IMR-90 (cell line): Measurements from ENCODE around the gene CLDN18. TPM values are rescaled to one million over a fixed set of nuclear protein-coding genes. Genes with fewer than 3 reads are reported as not detected.

Experiments
- ATAC-seq: fragments of 200-7000 bp; cut with Tn5 transposase; 2 replicates; pipeline ENCODE4 v1.9.1; 2020; ENCODE audit warnings: low read depth, mild to moderate bottlenecking, moderate library complexity
- BruUV-seq: library from RNA; stranded (reverse); fragments of 400-500 nt; replicated peaks from 2 replicates; lab custom pipeline; 2021; lab: Mats Ljungman, UMichigan
- CTCF ChIA-PET: fragments of 300-600 bp; formaldehyde crosslinking; extraction: SDS; loops from one replicate; lab custom pipeline; 2021; ENCODE audit warnings: antibody characterized with exemption; lab: Yijun Ruan, JAX
- POLR2A ChIA-PET: fragments of 300-600 bp; sonication (Branson Sonifier 250); formaldehyde crosslinking; loops from one replicate; lab custom pipeline; 2022; ENCODE audit warnings: antibody characterized with exemption; ENCODE audit not compliant: unreplicated experiment; lab: Charles Lee
- DNase-seq: peaks from one replicate; pipeline ENCODE4 v3.0.0; 2013
- H2AFZ ChIP-seq: replicated peaks from 2 replicates; pipeline ENCODE3; 2013; ENCODE audit warnings: low read length, mild to moderate bottlenecking; ENCODE audit not compliant: poor library complexity
- H2AK5ac ChIP-seq: 2 replicates; pipeline ENCODE4 v1.6.1; 2013; ENCODE audit warnings: low read depth, low read length, inconsistent platforms
- H2AK9ac ChIP-seq: replicated peaks from 2 replicates; pipeline ENCODE3; 2013; ENCODE audit warnings: mild to moderate bottlenecking, low read depth, low read length, moderate library complexity; ENCODE audit not compliant: poor library complexity
- H2BK120ac ChIP-seq: 2 replicates; pipeline ENCODE4 v1.6.1; 2013; ENCODE audit warnings: low read depth, low read length, inconsistent platforms
- H2BK15ac ChIP-seq: 3 replicates; pipeline ENCODE4 v1.6.1; 2013; ENCODE audit warnings: low read depth, low read length, inconsistent platforms
- H2BK20ac ChIP-seq: 2 replicates; pipeline ENCODE4 v1.6.1; 2013; ENCODE audit warnings: low read depth, mild to moderate bottlenecking, inconsistent platforms, low read length, moderate library complexity
- H2BK5ac ChIP-seq: 2 replicates; pipeline ENCODE4 v1.6.1; 2013; ENCODE audit warnings: mild to moderate bottlenecking, low read depth, low read length, inconsistent platforms; ENCODE audit not compliant: poor library complexity, severe bottlenecking
- H3K14ac ChIP-seq: replicated peaks from 2 replicates; pipeline ENCODE4 v1.6.1; 2013; ENCODE audit warnings: low read depth, low read length, inconsistent platforms
- H3K18ac ChIP-seq: 2 replicates; pipeline ENCODE4 v1.6.1; 2013; ENCODE audit warnings: low read depth, low read length, control low read depth
- H3K23ac ChIP-seq: 2 replicates; pipeline ENCODE4 v1.6.1; 2013; ENCODE audit warnings: low read depth, low read length, inconsistent platforms
- H3K27ac ChIP-seq: 2 replicates; pipeline ENCODE4 v1.5.1; 2013; ENCODE audit warnings: mild to moderate bottlenecking, control low read depth, low read length; ENCODE audit not compliant: insufficient read depth
- H3K27me3 ChIP-seq: 2 replicates; pipeline ENCODE4 v1.6.1; 2013; ENCODE audit warnings: low read length; ENCODE audit not compliant: control insufficient read depth, insufficient read depth
- H3K36me3 ChIP-seq: 2 replicates; pipeline ENCODE4 v1.6.1; 2013; ENCODE audit warnings: low read length, mixed read lengths; ENCODE audit not compliant: control insufficient read depth, insufficient read depth
- H3K4ac ChIP-seq: 2 replicates; pipeline ENCODE4 v1.6.1; 2013; ENCODE audit warnings: low read depth, low read length, inconsistent platforms
- H3K4me1 ChIP-seq: 2 replicates; pipeline ENCODE4 v1.6.1; 2013; ENCODE audit warnings: low read length, mixed read lengths; ENCODE audit not compliant: control insufficient read depth, insufficient read depth
- H3K4me2 ChIP-seq: 2 replicates; pipeline ENCODE4 v1.6.1; 2013; ENCODE audit warnings: low read depth, mild to moderate bottlenecking, control low read depth, low read length, moderate library complexity
- H3K4me3 ChIP-seq: 2 replicates; pipeline ENCODE4 v1.5.1; 2013; ENCODE audit warnings: low read depth, mild to moderate bottlenecking, control low read depth, low read length, moderate library complexity; ENCODE audit not compliant: insufficient read depth
- H3K56ac ChIP-seq: 2 replicates; pipeline ENCODE4 v1.6.1; 2013; ENCODE audit warnings: low read length, inconsistent platforms; ENCODE audit not compliant: insufficient read depth; ENCODE audit errors: extremely low read depth
- H3K79me1 ChIP-seq, 2 experiments: 2 replicates each; pipeline ENCODE4 v1.6.1; 2013; ENCODE audit warnings: low read length in 2 of 2, inconsistent platforms in 1 of 2, low read depth in 1 of 2
- H3K9ac ChIP-seq: 2 replicates; pipeline ENCODE4 v1.6.1; 2013; ENCODE audit warnings: low read depth, low read length, control low read depth
- H3K9me1 ChIP-seq: 2 replicates; pipeline ENCODE4 v1.6.1; 2013; ENCODE audit warnings: low read length, inconsistent platforms; ENCODE audit not compliant: insufficient read depth
- H3K9me3 ChIP-seq: 2 replicates; pipeline ENCODE4 v1.6.1; 2013; ENCODE audit warnings: low read length; ENCODE audit not compliant: control insufficient read depth, insufficient read depth
- H4K20me1 ChIP-seq: 2 replicates; pipeline ENCODE4 v1.6.1; 2013; ENCODE audit warnings: low read length, inconsistent platforms; ENCODE audit not compliant: insufficient read depth
- H4K5ac ChIP-seq: 2 replicates; pipeline ENCODE4 v1.6.1; 2013; ENCODE audit warnings: mild to moderate bottlenecking, low read depth, low read length, control low read depth
- H4K8ac ChIP-seq, 2 experiments: 2 replicates each; pipeline ENCODE4 v1.6.1; 2013; ENCODE audit warnings: low read depth in 2 of 2, low read length in 2 of 2, control low read depth in 1 of 2, inconsistent platforms in 1 of 2
- H4K91ac ChIP-seq: 2 replicates; pipeline ENCODE4 v1.6.1; 2013; ENCODE audit warnings: low read depth, low read length, inconsistent platforms; ENCODE audit not compliant: insufficient read depth
- MAFK ChIP-seq: IDR thresholded peaks from 2 replicates; pipeline ENCODE4 v1.6.1; 2012; ENCODE audit warnings: low read depth, low read length, improper control_type of control experiment
- MAZ ChIP-seq: IDR thresholded peaks from 2 replicates; pipeline ENCODE4 v1.6.1; 2012; ENCODE audit warnings: low read depth, mild to moderate bottlenecking, low read length, improper control_type of control experiment, moderate library complexity, borderline replicate concordance
- MXI1 ChIP-seq: IDR thresholded peaks from 2 replicates; pipeline ENCODE4 v1.6.1; 2012; ENCODE audit warnings: low read depth, mild to moderate bottlenecking, low read length, moderate library complexity, borderline replicate concordance
- POLR2A ChIP-seq: IDR thresholded peaks from 2 replicates; pipeline ENCODE4 v1.6.1; 2012; ENCODE audit warnings: mild to moderate bottlenecking, low read depth, low read length
- RCOR1 ChIP-seq: IDR thresholded peaks from 2 replicates; pipeline ENCODE4 v1.6.1; 2012; ENCODE audit warnings: mild to moderate bottlenecking, low read length, improper control_type of control experiment; ENCODE audit not compliant: insufficient replicate concordance
- RFX5 ChIP-seq: IDR thresholded peaks from 2 replicates; pipeline ENCODE4 v1.8.0; 2012; ENCODE audit warnings: low read depth, mild to moderate bottlenecking, low read length, moderate library complexity
- WGBS, 2 experiments: methylation state at CpG; one replicate each; pipeline versions ENCODE4 v1.1.5 to v1.1.7; 2013; ENCODE audit warnings: missing lambda C conversion rate in 2 of 2; ENCODE audit not compliant: insufficient read length in 1 of 2; ENCODE audit errors: extremely low coverage in 2 of 2; 5-methylcytosine and 5-hydroxymethylcytosine counted together
- dilution Hi-C: fragments of 300-500 bp; cut with HindIII; formaldehyde crosslinking; loops from one replicate; pipeline ENCODE4 v1.14.3; 2018; ENCODE audit warnings: low sequenced_read_pairs; ENCODE audit not compliant: unreplicated experiment
- in situ Hi-C: fragments of 300-500 bp; cut with MboI; formaldehyde crosslinking; loops from 3 replicates; pipeline ENCODE4 v1.14.3; 2019; ENCODE audit warnings: low sequenced_read_pairs, inconsistent platforms, mixed read lengths
- intact Hi-C: fragments of 100-400 bp; cut with micrococcal nuclease; formaldehyde crosslinking; loops from 2 replicates; pipeline ENCODE4 v1.10.0; 2022
- polyA plus RNA-seq, 3 experiments: library from polyadenylated mRNA; depleted of rRNA; stranded (reverse); fragments of >200 nt; gene quantifications; 2 replicates each; pipeline ENCODE4 v1.2.3, GENCODE V29; 2012; ENCODE audit warnings: low replicate concordance in 1 of 3
- total RNA-seq: library from RNA; depleted of rRNA; stranded (reverse); fragments of >200 nt; gene quantifications from 2 replicates; pipeline ENCODE4 v1.2.3, GENCODE V29; 2012
- TF ChIP-seq, protein P1 (sequence below): fragments of 150-350 bp; IDR thresholded peaks from 2 replicates; pipeline ENCODE4 v1.6.1; 2017; ENCODE audit warnings: mild to moderate bottlenecking, antibody characterized with exemption, low read length, low read depth
- TF ChIP-seq, protein P2 (sequence below): fragments of 150-350 bp; IDR thresholded peaks from 2 replicates; pipeline ENCODE4 v1.6.1; 2016; ENCODE audit warnings: low read depth, mild to moderate bottlenecking, low read length, moderate library complexity, borderline replicate concordance
- TF ChIP-seq, protein P3 (sequence below): conservative IDR thresholded peaks from 2 replicates; pipeline ENCODE4 v1.5.1; 2012; ENCODE audit warnings: mild to moderate bottlenecking, low read depth, low read length, improper control_type of control experiment

Gene CLDN18
- total and polyA plus RNA-seq, 2 of the 4 experiments (the other 2 are of a cell fraction) = not detected

DNA sequence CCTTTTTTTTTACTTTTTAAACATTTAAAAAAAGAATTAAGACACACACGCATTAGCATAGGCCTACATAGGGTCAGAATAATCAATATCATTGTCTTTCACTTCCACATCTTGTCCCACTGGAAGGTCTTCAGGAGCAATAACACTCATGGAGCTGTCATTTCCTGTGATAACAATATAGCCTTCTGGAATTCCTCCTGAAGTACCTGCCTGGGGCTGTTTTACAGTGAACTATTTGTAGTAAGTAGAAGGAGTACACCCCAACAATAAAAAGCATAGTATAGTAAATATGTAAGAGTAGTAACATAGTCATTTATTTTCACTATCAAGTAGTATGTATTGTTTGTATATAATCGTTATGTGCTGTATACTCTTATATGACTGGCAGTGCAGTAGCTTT, 19.5 kb upstream of the CLDN18 start:
- H4K8ac ChIP-seq = no peak overlapping the region
- no peak overlapping the region for H2BK20ac ChIP-seq
- H3K36me3 ChIP-seq = no peaks in the 10 kb centered on the region
- ChIA-PET CTCF (interaction anchor here (1.1 kb wide), 1 partner anchor 19 kb away, joined by 3 read pairs; no protein-coding TSS in a partner anchor), POLR2A (no interaction called here)
- H3K23ac ChIP-seq = no peak overlapping the region
- H3K9me3 ChIP-seq = no peaks in the 10 kb centered on the region
- H3K4me2 ChIP-seq = no peak overlapping the region
- no peak overlapping the region for H2BK15ac ChIP-seq
- ATAC-seq = no peak
- no peak overlapping the region for H4K91ac ChIP-seq
- no peak overlapping the region for H3K4me3 ChIP-seq
- no peak overlapping the region for H3K27ac ChIP-seq
- no peak overlapping the region for H2BK5ac ChIP-seq
- H2BK120ac ChIP-seq = no peak overlapping the region
- no peak overlapping the region for H2AK9ac ChIP-seq
- no peaks in the 10 kb centered on the region for H3K9me1 ChIP-seq
- in situ Hi-C loops = no loop called here
- H4K20me1 ChIP-seq = no peaks in the 10 kb centered on the region
- H3K79me1 ChIP-seq = no peaks in the 10 kb centered on the region
- dilution Hi-C loops = no loop called here
- BruUV-seq = no TSS peak
- no peak overlapping the region for H2AFZ ChIP-seq
- H4K5ac ChIP-seq = no peak overlapping the region
- intact Hi-C loops = no loop called here
- H3K9ac ChIP-seq = no peak overlapping the region
- no peaks in the 10 kb centered on the region for H3K4me1 ChIP-seq
- H2AK5ac ChIP-seq = no peak overlapping the region
- TF ChIP-seq RFX5 (no peak), POLR2A (no peak), MAFK (no peak), MXI1 (no peak), RCOR1 (no peak), MAZ (no peak)
- TF ChIP-seq, protein P1, sequence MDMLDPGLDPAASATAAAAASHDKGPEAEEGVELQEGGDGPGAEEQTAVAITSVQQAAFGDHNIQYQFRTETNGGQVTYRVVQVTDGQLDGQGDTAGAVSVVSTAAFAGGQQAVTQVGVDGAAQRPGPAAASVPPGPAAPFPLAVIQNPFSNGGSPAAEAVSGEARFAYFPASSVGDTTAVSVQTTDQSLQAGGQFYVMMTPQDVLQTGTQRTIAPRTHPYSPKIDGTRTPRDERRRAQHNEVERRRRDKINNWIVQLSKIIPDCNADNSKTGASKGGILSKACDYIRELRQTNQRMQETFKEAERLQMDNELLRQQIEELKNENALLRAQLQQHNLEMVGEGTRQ = no peak
- TF ChIP-seq, protein P2, sequence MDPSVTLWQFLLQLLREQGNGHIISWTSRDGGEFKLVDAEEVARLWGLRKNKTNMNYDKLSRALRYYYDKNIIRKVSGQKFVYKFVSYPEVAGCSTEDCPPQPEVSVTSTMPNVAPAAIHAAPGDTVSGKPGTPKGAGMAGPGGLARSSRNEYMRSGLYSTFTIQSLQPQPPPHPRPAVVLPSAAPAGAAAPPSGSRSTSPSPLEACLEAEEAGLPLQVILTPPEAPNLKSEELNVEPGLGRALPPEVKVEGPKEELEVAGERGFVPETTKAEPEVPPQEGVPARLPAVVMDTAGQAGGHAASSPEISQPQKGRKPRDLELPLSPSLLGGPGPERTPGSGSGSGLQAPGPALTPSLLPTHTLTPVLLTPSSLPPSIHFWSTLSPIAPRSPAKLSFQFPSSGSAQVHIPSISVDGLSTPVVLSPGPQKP = no peak
- TF ChIP-seq, protein P3, sequence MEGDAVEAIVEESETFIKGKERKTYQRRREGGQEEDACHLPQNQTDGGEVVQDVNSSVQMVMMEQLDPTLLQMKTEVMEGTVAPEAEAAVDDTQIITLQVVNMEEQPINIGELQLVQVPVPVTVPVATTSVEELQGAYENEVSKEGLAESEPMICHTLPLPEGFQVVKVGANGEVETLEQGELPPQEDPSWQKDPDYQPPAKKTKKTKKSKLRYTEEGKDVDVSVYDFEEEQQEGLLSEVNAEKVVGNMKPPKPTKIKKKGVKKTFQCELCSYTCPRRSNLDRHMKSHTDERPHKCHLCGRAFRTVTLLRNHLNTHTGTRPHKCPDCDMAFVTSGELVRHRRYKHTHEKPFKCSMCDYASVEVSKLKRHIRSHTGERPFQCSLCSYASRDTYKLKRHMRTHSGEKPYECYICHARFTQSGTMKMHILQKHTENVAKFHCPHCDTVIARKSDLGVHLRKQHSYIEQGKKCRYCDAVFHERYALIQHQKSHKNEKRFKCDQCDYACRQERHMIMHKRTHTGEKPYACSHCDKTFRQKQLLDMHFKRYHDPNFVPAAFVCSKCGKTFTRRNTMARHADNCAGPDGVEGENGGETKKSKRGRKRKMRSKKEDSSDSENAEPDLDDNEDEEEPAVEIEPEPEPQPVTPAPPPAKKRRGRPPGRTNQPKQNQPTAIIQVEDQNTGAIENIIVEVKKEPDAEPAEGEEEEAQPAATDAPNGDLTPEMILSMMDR = no peak
- DNase-seq = no peak
- no peak overlapping the region for H3K14ac ChIP-seq
- WGBS, 2 experiments = no CpG with 5 or more reads among the region's 2 CpGs
- no peaks in the 10 kb centered on the region for H3K27me3 ChIP-seq
- no peak overlapping the region for H3K56ac ChIP-seq
- no peak overlapping the region for H3K18ac ChIP-seq
- no peak overlapping the region for H3K4ac ChIP-seq
